HG03060 (cell line): ENCODE data around the gene ELOA2.
"Not testable (repeated sequence)": the region's sequence is repeated elsewhere in the genome, so short reads cannot be mapped to it uniquely, and the experiment has no call there.

Source experiments
- ATAC-seq: cut with Tn5 transposase; IDR thresholded peaks from one replicate; pipeline ENCODE4 v1.9.1; 2021; ENCODE audit warnings: low read depth, moderate number of reproducible peaks; ENCODE audit not compliant: unreplicated experiment

Gene ELOA2

GRCh38 chr18:47022821-47023220, 12.6 kb downstream of the ELOA2 start:
- ATAC-seq, result not testable (repeated sequence)

DNA sequence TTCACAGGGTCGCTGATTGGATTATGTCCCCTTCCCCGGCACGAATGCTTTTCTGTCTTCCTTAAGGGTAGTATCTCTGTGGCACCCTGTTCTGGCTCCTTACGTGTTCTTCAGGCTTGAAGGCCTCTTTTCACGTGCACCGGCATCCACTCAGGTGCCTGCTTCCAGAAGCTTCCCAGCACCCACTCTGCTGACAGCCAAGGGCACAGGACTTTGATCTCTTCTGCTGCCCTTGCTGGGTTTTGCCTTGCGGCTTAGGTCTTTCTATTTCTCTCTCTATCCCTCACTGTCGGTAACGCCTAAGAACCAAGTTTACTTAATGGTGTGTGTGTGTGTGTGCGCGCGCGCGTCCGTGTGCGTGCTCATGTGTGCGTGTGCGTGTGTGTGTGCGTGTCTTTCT, 14.7 kb downstream of the ELOA2 start:
- ATAC-seq, result not testable (repeated sequence)

DNA sequence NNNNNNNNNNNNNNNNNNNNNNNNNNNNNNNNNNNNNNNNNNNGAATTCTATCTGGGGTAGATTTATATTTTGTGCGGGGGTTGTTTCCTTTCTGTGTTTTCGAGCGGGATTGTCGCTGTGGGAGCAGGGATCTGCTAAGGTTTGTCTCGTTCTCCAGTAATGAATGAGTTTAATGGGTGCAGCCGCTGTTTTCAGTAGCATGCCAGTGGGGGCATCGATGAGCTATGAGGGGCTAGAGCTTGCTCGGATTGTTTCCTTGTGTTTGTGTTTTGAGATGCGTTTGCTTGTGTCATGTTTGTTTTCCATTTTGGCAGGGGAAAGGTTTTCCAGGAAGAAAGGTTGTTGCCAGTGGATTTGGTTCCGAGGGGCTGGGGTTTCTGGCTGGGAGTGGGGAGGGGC, 15.6 kb downstream of the ELOA2 start:
- not testable (repeated sequence) for ATAC-seq
